Heart right ventricle (tissue), 16 donors: ENCODE results near the gene STK11. TPM values are rescaled to one million over a fixed set of nuclear protein-coding genes. Genes with fewer than 3 reads are reported as not detected.

Experiments
- ATAC-seq, 8 donors: fragments of 200-7000 bp; cut with Tn5 transposase; one replicate each; pipeline ENCODE4 v1.9.1; 2020; ENCODE audit warnings: mild to moderate bottlenecking in 8 of 8, moderate library complexity in 8 of 8, moderate number of reproducible peaks in 1 of 8
- DNase-seq, 2 donors: peaks; one replicate each; pipeline ENCODE4 v3.0.0-alpha.2; 2020
- H3K27ac ChIP-seq, 10 donors: fragments of 200-600 bp; sonication (generic) in 2 of 10; one replicate each; pipeline versions ENCODE4 v1.5.0 to v1.8.0; 2020 to 2022; ENCODE audit warnings: mild to moderate bottlenecking in 3 of 10
- H3K27me3 ChIP-seq, 7 donors: fragments of 200-600 bp; one replicate each; pipeline ENCODE4 v1.8.0; 2021 to 2022; ENCODE audit warnings: mild to moderate bottlenecking in 2 of 7
- H3K36me3 ChIP-seq, 9 donors: fragments of 200-600 bp; sonication (generic) in 1 of 9; one replicate each; pipeline versions ENCODE4 v1.5.0 to v1.8.0; 2020 to 2022; ENCODE audit warnings: mild to moderate bottlenecking in 2 of 9
- H3K4me1 ChIP-seq, 9 donors: fragments of 200-600 bp; sonication (generic) in 1 of 9; one replicate each; pipeline versions ENCODE4 v1.5.0 to v1.8.0; 2020 to 2022; ENCODE audit warnings: mild to moderate bottlenecking in 4 of 9
- H3K4me3 ChIP-seq, 10 donors: fragments of 200-600 bp; sonication (generic) in 2 of 10; one replicate each; pipeline versions ENCODE4 v1.5.0 to v1.8.0; 2020 to 2022; ENCODE audit warnings: mild to moderate bottlenecking in 7 of 10, moderate library complexity in 2 of 10
- H3K9me3 ChIP-seq, 11 donors: fragments of 200-600 bp in 10 of 11; sonication (generic) in 2 of 11; one replicate each; pipeline versions ENCODE4 v1.5.0 to v1.8.0; 2013 to 2022; ENCODE audit warnings: mild to moderate bottlenecking in 2 of 11, control low read depth in 1 of 11, moderate library complexity in 1 of 11
- WGBS, 2 donors: extraction: QIAGEN DNeasy Blood & Tissue Kit; methylation state at CpG; one replicate each; pipeline ENCODE4 v1.1.7; 2013; ENCODE audit warnings: inconsistent platforms in 1 of 2; 5-methylcytosine and 5-hydroxymethylcytosine counted together
- intact Hi-C, 10 donors: fragments of 100-400 bp; cut with DNase I; formaldehyde crosslinking; loops; one replicate each; pipeline versions ENCODE4 v1.11.1 to v1.14.2; 2022
- polyA plus RNA-seq, 2 donors: library from polyadenylated mRNA; stranded (reverse); fragments of 200-250 nt; gene quantifications; one replicate each; pipeline ENCODE4 v1.2.3, GENCODE V29; 2013
- total RNA-seq, 10 donors: library from RNA; stranded (reverse); fragmentation: NEBNext Ultra II Directional in 3 of 10; extraction: Animal tissue kit (Norgen Biotek cat#: 25700) in 3 of 10; gene quantifications; one replicate each; pipeline versions ENCODE4 v1.2.1 to v1.2.4, GENCODE V29; 2021 to 2023
- TF ChIP-seq, protein P1 (sequence below), 9 donors: fragments of 200-600 bp; sonication (generic) in 2 of 9; IDR thresholded peaks; one replicate each; pipeline versions ENCODE4 v1.5.0 to v1.8.0; 2021 to 2022; ENCODE audit warnings: antibody characterized with exemption in 9 of 9, mild to moderate bottlenecking in 5 of 9, moderate library complexity in 1 of 9
- donor health status: Arrhythmogenic right ventricular cardiomyopathy.
- donor health status: ischemic (EF 13 %, LVEDD 7.1; RV severe dilation, severe dysfunction).
- donor health status: healthy with polysubstance abuse.
- donor health status: DM: no; HTN: yes; CAD: no.
- donor health status: DM: no; HTN: no; CAD: no.
- donor health status: ischemic (EF 25% LVEDD 6.9; RV normal size, moderate dysfunction).
- donor health status: ischemic (EF 25% LVEDD 5.7; RV mildly dilated, moderate dysfunction).
- donor health status: healthy.
- donor health status: DM: yes; HTN: yes; CAD: no.
- donor health status: Ischemic cardiomyopathy.
- donor health status: ischemic (EF 35%, LVEDD 5.7; RV mildly dilated, moderate dysfunction).
- donor health status: nonischemic (EF 11% LVEDD 7.7; RV severe dilation, severe dysfunction).
- donor health status: DM: yes; HTN: yes; CAD: no.
- donor health status: PGD.
- donor health status: ischemic (EF 29% LVEDD 5.4; RV normal size, mild dysfunction).
- donor health status: nonischemic (EF 23%, LVEDD 6.1; RV moderate dilation, normal function).

The STK11 gene
- total and polyA plus RNA-seq, 12 donors, result 41.1 to 71.6 (median 46.6) TPM

- peaks cover 2 to 21% (median 8%) of the 10 kb centered on the region in 9 donors for H3K4me1 ChIP-seq
- H3K27me3 ChIP-seq, result no peaks in the 10 kb centered on the region
- DNase-seq, result no peak
- ATAC-seq, result no peak
- H3K9me3 ChIP-seq, result no peaks in the 10 kb centered on the region
- TF ChIP-seq, protein P1, sequence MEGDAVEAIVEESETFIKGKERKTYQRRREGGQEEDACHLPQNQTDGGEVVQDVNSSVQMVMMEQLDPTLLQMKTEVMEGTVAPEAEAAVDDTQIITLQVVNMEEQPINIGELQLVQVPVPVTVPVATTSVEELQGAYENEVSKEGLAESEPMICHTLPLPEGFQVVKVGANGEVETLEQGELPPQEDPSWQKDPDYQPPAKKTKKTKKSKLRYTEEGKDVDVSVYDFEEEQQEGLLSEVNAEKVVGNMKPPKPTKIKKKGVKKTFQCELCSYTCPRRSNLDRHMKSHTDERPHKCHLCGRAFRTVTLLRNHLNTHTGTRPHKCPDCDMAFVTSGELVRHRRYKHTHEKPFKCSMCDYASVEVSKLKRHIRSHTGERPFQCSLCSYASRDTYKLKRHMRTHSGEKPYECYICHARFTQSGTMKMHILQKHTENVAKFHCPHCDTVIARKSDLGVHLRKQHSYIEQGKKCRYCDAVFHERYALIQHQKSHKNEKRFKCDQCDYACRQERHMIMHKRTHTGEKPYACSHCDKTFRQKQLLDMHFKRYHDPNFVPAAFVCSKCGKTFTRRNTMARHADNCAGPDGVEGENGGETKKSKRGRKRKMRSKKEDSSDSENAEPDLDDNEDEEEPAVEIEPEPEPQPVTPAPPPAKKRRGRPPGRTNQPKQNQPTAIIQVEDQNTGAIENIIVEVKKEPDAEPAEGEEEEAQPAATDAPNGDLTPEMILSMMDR (IDR thresholded peaks at IDR 0.05), result no peak
- intact Hi-C loops, result no loop called here
- H3K27ac ChIP-seq, result no peak overlapping the region
- H3K4me3 ChIP-seq, result no peak overlapping the region
- 95 to 96% methylated on average over 49 to 50 of the region's 50 CpGs for WGBS, 2 donors
- H3K36me3 ChIP-seq, result peaks cover 0 to 67% (median 30%) of the 10 kb centered on the region in 9 donors
Measured at GRCh38 chr19:1226522-1227303, 21.1 kb downstream of the STK11 start.

DNA sequence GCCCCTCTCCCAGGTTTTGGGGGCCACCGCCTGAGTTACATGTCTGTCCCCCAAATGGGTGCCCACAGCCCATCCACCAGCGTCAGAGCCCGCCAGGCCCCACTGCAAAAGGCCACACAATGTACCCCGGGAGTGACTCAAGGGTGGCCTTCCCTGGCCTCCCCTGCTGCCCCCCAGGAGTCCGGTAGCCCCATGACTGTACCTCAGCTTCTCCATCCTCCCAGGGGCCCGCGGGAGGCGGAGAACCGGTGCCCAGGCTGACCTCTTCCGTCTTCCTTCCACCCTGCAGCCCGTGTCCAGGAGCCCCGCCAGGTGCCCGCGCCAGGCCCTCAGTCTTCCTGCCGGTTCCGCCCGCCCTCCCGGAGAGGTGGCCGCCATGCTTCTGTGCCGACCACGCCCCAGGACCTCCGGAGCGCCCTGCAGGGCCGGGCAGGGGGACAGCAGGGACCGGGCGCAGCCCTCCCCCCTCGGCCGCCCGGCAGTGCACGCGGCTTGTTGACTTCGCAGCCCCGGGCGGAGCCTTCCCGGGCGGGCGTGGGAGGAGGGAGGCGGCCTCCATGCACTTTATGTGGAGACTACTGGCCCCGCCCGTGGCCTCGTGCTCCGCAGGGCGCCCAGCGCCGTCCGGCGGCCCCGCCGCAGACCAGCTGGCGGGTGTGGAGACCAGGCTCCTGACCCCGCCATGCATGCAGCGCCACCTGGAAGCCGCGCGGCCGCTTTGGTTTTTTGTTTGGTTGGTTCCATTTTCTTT is 21.9 kb downstream of the STK11 start:
- 92 to 94% methylated on average over 56 of the region's 56 CpGs for WGBS, 2 donors
- DNase-seq, result no peak

DNA sequence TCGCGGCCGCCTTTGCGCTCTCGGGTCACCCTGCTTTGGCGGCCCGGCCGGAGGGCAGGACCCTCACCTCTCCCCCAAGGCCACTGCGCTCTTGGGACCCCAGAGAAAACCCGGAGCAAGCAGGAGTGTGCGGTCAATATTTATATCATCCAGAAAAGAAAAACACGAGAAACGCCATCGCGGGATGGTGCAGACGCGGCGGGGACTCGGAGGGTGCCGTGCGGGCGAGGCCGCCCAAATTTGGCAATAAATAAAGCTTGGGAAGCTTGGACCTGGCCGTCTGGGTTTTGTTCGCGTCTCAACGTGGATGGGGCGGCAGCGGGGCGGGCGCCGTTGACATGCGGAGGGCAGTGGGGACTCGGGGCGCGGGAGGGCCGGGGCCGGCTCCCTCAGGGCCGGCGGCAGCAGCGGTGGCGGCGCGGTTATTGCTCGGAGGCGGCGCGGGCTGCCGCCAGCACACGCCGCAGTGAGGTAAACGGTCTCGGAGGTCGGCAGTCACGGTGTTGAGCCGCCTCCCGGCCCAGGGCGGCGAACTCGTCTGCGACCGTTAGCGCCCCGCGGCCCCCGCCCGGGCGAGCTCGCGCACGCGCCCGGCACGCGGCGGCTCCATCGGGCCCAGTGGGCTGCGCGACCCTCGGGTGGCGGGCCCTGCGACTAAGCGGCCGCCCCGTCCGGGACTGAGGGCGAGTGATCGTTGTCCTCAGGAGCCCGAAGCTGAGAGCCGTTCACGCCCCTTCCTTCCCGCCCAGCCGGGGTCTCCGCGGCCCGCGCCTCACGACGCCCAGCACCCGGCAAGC is 22.8 kb downstream of the STK11 start:
- peaks cover 7 to 19% (median 13%) of the 10 kb centered on the region in 9 donors for H3K4me1 ChIP-seq
- ATAC-seq (no peak), DNase-seq (no peak)
- intact Hi-C loops, result no loop called here
- H3K36me3 ChIP-seq, result peaks cover 0 to 50% (median 26%) of the 10 kb centered on the region in 9 donors
- H3K9me3 ChIP-seq, result no peaks in the 10 kb centered on the region
- TF ChIP-seq, protein P1 (IDR thresholded peaks at IDR 0.05), result no peak
- H3K27ac ChIP-seq, result no peak overlapping the region
- H3K4me3 ChIP-seq, result no peak overlapping the region
- whole genome bisulfite sequencing, 2 donors, result 97% methylated on average over 68 to 100 of the region's 100 CpGs
- H3K27me3 ChIP-seq, result no peaks in the 10 kb centered on the region

More for the DNA sequence above, 21.9 kb downstream of the STK11 start:
- Histone ChIP-seq H3K27ac (no peak overlapping the region), H3K4me3 (no peak overlapping the region), H3K9me3 (no peaks in the 10 kb centered on the region), H3K36me3 (peaks cover 0 to 59% (median 30%) of the 10 kb centered on the region in 9 donors), H3K27me3 (no peaks in the 10 kb centered on the region), H3K4me1 (peaks cover 0 to 19% (median 6%) of the 10 kb centered on the region in 9 donors)
- intact Hi-C loops, result no loop called here
- TF ChIP-seq, protein P1 (IDR thresholded peaks at IDR 0.05), result no peak
- no peak for ATAC-seq
